Measurements from ENCODE around the gene ZNF266.
A peak's percentile ranks its signal among the peaks of the same experiment; 100 is the strongest.

The ZNF266 gene

DNA sequence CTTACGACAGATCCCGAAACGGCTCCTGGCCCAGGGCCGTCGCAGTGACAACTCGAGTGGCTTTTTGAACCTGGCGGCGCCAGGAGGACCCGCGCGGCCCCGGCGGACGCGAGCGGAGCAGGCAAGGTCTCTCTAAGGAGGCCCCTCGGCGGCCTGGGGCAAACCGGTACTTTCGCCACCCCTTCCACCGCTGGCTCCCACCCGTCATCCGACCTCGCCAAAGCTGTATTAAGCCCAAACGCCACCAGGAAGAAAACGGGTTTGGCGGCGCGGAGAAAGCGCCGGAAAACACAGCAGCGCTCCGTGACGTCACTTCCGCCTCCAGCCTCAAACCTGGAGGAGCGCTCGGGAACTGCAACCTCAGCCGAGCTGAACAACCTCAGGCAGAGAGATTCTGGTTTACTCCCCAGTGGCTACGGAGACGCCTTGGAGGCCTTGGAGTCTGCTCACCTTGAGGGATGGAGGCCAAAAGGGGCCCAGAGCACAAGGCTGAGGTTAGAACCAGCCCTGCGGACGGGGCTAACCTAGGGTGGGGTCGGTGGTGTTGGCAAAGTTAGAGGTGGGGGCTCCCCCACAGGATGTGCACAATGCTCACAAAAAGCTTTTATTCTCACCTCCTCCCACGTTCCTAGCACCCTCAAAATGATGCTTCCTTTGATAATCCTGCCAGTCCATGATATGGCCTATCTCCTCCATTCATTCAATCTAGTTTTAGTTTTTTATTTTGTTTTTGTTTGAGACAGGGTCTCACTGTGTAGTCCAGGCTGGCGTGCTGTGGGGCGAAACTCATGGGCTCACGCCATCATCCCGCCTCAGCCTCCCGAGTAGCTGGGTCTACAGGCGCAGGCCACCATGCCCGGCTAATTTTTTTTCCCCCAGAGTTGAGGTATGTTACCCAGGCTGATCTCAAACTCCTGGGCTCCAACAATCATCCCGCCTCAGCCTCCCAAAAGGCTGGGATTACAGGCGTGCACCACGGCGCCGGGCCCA lies at the start of gene ZNF266:
TSS of gene ZNF266 (minus strand) at position 295 of the 990 bp plus-strand sequence. CDS start 15,484 bp downstream, outside the sequence.
- peak; percentile 95 for DNase-seq (ENCODE audit: low spot score)

DNA sequence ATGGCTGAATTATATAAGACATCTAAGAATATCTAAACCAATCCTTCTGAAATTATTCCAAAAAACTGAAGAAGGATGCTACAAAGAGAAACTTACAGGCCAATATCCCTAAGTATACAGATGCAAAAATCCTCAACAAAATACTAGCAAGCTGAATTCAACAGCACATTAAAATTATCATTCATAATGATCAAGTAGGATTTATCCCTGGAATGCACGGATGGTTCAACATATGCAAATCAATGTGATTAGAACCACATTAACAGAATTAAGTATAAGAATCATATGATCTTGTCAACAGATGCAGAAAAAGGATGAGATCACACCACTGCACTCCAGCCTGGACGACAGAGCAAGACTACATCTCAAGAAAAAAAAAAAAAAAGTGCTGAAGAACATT lies 49.8 kb upstream of the ZNF266 start:
- no peak for DNase-seq (ENCODE audit: low spot score)

- no peak for DNase-seq (ENCODE audit: low spot score)
Measured at GRCh38 chr19:9474975-9475374, 39.6 kb upstream of the ZNF266 start.

DNA sequence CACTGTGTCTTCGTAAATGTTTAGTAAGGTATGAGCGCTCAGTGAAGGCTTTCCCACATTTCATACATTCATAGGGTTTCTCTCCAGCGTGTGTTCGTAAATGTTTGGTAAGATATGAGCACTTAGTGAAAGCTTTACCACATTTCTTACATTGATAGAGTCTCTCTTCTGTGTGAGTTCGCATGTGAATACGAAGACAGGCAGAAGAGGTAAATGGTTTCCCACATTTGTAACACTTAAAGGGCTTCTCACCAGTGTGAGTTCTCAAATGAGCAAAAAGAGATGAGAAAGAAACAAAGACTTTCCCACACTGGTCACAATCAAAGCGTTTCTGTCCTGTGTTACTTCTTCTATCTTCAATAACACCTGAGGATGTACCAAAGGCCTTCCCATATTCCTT lies 31.8 kb upstream of the ZNF266 start:
- no peak for DNase-seq (ENCODE audit: low spot score)

DNA sequence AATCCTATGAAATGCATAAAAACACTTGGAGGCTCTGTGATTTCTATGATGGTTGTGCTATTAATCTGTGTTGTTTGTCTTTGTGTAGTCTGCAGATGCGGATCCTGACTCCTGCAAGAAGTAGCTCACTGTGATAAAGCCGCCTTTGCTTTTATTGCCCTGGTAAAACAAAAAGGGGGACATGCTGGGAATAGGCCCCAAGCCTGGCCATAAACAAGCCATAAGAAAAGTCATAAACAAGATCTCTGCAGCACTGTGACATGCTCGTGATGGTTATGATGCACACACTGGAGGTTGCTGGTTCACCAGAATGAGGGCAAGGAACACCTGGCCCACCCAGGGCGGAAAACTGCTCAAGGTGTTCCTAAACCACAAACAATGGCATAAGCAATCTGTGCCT lies 26.6 kb upstream of the ZNF266 start:
- DNase-seq (ENCODE audit: low spot score), result no peak

DNA sequence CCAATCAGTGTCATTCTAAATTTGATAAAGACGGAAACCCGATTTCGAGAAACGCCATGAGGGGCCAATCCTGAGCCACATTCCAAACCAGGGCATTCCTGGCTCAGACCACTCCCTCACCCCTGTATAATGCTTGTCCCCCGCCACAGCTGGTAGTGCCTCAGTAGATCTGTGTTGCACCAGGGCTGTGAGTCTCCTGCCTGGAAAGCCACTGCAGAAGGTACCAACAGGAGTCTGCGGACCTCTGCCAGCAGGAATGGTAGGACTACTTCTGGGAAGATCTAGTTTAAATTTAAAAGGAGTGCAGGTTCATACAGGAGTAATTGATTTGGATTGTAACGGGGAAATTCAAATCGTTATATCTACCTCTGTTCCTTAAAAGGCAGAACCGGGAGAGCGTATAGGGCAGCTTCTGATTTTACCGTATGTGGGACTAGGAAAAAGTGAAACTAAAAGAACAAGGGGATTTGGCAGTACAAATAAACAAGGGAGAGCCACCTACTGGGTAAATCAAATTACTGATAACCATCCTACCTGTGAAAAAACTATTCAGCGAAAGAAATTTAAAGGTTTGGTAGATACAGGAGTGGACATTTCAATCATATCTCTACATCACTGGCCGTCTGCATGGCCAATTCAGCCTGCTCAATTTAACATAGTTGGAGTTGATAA lies 20.8 kb upstream of the ZNF266 start:
- no peak for DNase-seq (ENCODE audit: low spot score)

- no peak for DNase-seq (ENCODE audit: low spot score)
Measured at GRCh38 chr19:9453953-9454352, 18.6 kb upstream of the ZNF266 start.

GRCh38 chr19:9445037-9445436 lies 9.7 kb upstream of the ZNF266 start:
- DNase-seq (ENCODE audit: low spot score), result no peak

DNA sequence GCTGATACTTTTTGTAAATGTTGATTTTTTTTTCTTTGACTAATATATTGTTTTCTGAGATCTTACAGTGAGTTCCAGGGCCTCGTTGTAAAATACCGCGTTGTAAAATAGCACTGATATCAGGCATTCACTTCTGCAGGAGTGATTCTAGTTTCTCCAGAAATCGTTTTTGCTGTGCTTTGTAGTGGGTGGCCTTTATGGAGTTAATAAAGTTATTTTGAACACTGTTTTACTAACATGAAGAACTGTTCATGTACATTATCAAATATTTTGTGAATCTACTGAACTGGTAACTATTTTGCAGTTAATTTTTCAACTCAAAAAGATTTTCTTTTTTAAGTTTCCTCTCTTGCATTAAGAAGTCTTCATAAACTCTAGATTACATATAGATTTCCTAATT lies 985 bp upstream of the ZNF266 start:
- no peak for DNase-seq (ENCODE audit: low spot score)

GRCh38 chr19:9431475-9431874 lies 3.9 kb downstream of the ZNF266 start:
- peak; percentile 28 for DNase-seq (ENCODE audit: low spot score)

DNA sequence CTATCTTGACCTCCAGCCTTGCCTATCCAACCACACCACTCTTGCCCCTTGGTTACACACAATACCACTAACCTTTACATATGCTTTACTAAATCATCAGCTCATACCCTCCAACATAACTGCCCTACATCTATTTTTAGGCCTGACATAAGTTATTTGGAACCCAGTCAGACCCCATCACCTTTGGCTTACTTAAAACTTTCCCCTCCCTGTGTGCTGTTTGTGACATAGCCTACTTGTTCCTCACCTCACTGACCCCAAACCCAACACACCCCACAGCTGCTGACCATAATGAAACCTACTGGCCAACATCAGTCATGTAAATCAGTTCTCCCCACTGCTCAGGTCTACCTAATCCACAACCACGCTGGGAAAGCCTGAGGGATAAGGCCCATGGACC lies 4.9 kb downstream of the ZNF266 start:
- DNase-seq (ENCODE audit: low spot score), result no peak

DNA sequence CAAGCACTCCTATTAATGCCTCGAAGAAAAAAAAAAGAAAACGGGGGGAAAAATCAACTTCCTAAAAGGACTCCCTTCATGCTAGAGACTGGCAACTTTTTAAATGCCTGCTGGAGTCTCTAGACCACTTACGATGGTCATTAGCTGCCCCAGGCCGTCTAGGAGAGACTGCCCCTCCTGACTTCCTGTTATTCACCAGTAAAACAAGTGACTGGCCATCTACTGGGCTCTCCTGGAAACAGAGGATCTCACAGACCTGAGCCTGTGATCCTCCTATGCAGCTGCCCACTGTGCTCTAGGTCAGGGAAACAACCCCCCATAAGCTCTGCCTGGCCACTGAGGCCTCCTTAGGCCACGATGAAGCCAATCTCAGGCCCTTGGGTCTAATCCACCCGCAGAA lies 7.4 kb downstream of the ZNF266 start:
- DNase-seq (ENCODE audit: low spot score), result no peak

GRCh38 chr19:9413240-9413954 lies 22.0 kb downstream of the ZNF266 start:
- no peak for DNase-seq (ENCODE audit: low spot score)

- no peak for DNase-seq (ENCODE audit: low spot score)
Measured at GRCh38 chr19:9407827-9408226, 27.5 kb downstream of the ZNF266 start.

DNA sequence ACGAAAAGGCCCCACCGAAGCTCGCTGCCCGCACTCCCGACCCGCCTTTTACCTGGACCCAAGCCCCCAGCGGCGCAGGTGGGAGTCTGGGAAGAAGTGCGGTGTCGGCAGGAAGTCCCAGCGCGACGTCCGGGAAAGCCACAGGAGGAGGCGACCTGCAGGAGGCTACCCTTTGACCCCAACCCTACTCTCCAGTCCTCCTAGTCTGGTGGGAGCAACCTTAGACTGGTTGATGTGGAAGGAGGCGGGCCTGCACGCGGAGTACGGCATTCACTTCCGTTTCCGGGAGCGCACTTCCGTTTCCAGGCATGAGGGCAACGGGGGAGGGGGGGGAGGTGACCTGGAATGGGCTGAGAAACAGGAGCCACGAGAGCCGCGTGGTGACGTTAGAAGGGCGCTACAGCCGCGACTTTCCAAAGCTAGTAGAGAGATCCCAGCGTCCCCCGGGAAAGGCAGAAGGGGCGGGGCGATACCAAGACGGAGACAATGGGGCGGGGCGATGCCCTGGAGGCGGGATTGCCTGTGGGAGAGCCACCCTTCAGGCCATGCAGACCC lies 28.5 kb downstream of the ZNF266 start:
- DNase-seq (ENCODE audit: low spot score), result peak; percentile 81

- DNase-seq (ENCODE audit: low spot score), result no peak
Measured at GRCh38 chr19:9381361-9381785, 54.0 kb downstream of the ZNF266 start.

DNA sequence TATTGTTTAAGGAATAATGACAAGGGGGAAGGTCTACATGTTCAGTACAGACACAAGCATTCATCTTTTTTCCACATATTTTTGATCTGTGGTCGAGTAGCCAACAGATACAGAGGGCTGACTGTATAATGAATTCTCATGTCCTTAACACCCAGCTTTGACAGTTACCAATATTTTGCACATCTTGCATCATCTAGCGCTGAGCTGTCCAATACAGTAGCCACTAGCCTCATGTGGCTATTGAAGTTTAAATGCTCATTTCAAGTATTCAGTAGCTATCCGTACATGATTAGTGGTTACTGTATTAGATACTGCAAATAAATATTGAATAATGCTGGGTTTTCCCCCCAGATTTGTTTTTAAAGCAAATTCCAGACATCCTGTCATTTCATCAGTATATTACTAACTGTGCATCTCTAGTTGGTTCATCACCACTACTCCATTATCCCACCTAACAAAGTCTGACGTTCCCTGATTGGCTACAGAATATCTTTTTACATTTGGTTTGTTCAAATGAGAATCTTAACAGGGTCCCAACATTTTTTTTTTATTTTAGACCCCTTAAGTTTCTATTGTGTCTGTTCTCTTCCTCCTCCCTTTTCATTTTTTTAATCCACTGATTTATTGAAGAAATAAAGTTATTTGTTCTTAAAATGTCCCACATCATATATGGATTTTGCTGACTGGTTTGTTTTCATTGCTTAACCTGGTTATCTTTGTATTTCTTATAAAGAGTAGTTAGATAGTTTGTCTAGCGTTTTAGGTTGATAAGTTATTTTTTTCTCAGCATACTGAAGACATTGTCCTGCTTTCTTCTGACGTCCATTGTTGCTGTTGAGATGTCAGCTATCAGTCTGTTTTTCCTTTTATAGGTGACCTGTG lies 64.4 kb downstream of the ZNF266 start:
- DNase-seq (ENCODE audit: low spot score), result no peak

GRCh38 chr19:9362905-9363304 lies 72.5 kb downstream of the ZNF266 start, which contains the start of gene ZNF177:
TSS of gene ZNF177 (plus strand) at chr19:9363013. CDS start at chr19:9378312, 15,299 bp downstream.
- DNase-seq (ENCODE audit: low spot score), result no peak
